ENCODE measurements around the gene PRTFDC1.
A peak's percentile ranks its signal among the peaks of the same experiment; 100 is the strongest.
"Not testable (repeated sequence)": the region's sequence is repeated elsewhere in the genome, so short reads cannot be mapped to it uniquely, and the experiment has no call there.

The PRTFDC1 gene

GRCh38 chr10:24843256-24843655, 109.2 kb downstream of the PRTFDC1 start:
- no peak for DNase-seq (ENCODE audit: low read depth)

GRCh38 chr10:24842856-24843255, 109.5 kb downstream of the PRTFDC1 start:
- no peak for DNase-seq (ENCODE audit: low read depth)

- DNase-seq (ENCODE audit: low read depth) = no peak
Observed at GRCh38 chr10:24841530-24841929, 110.9 kb downstream of the PRTFDC1 start.

- no peak for DNase-seq (ENCODE audit: low read depth)
Observed at GRCh38 chr10:24840784-24841183, 111.6 kb downstream of the PRTFDC1 start.

- DNase-seq (ENCODE audit: low read depth) = not testable (repeated sequence)
Observed at GRCh38 chr10:24837781-24838180, 114.6 kb downstream of the PRTFDC1 start.

- DNase-seq (ENCODE audit: low read depth) = no peak
Observed at GRCh38 chr10:24834869-24835268, 117.5 kb downstream of the PRTFDC1 start.

- DNase-seq (ENCODE audit: low read depth) = peak; percentile 36
Observed at GRCh38 chr10:24826009-24826408, 126.4 kb downstream of the PRTFDC1 start.

GRCh38 chr10:24825551-24825950, 126.9 kb downstream of the PRTFDC1 start:
- DNase-seq (ENCODE audit: low read depth) = no peak

GRCh38 chr10:24824536-24824935, 127.9 kb downstream of the PRTFDC1 start:
- no peak for DNase-seq (ENCODE audit: low read depth)

GRCh38 chr10:24824124-24824523, 128.3 kb downstream of the PRTFDC1 start:
- no peak for DNase-seq (ENCODE audit: low read depth)

GRCh38 chr10:24822590-24822989, 129.8 kb downstream of the PRTFDC1 start:
- no peak for DNase-seq (ENCODE audit: low read depth)

GRCh38 chr10:24821986-24822385, 130.4 kb downstream of the PRTFDC1 start:
- DNase-seq (ENCODE audit: low read depth) = peak; percentile 20

- DNase-seq (ENCODE audit: low read depth) = no peak
Observed at GRCh38 chr10:24816868-24817396, 135.5 kb downstream of the PRTFDC1 start.

- DNase-seq (ENCODE audit: low read depth) = peak; percentile 43
Observed at GRCh38 chr10:24814568-24815313, 137.7 kb downstream of the PRTFDC1 start.

GRCh38 chr10:24813856-24814255, 138.6 kb downstream of the PRTFDC1 start:
- DNase-seq (ENCODE audit: low read depth) = no peak

GRCh38 chr10:24806262-24806661, 146.1 kb downstream of the PRTFDC1 start:
- no peak for DNase-seq (ENCODE audit: low read depth)

- no peak for DNase-seq (ENCODE audit: low read depth)
Observed at GRCh38 chr10:24804956-24805355, 147.4 kb downstream of the PRTFDC1 start.

GRCh38 chr10:24804392-24804791, 148.0 kb downstream of the PRTFDC1 start:
- DNase-seq (ENCODE audit: low read depth) = no peak

GRCh38 chr10:24802378-24802777, 150.0 kb downstream of the PRTFDC1 start:
- DNase-seq (ENCODE audit: low read depth) = no peak

GRCh38 chr10:24800861-24801260, 151.5 kb downstream of the PRTFDC1 start:
- no peak for DNase-seq (ENCODE audit: low read depth)

Data from HS-5 (cell line).